GM03348 (cell line): ENCODE data around the gene SPATA13.
A peak's percentile ranks its signal among the peaks of the same experiment; 100 is the strongest.
"Not testable (repeated sequence)": the region's sequence is repeated elsewhere in the genome, so short reads cannot be mapped to it uniquely, and the experiment has no call there.

ENCODE experiments used
- DNase-seq: peaks from one replicate; pipeline ENCODE4 v3.0.0; 2012; ENCODE audit warnings: low spot score

SPATA13 gene

GRCh38 chr13:24196593-24197197 lies 36.2 kb downstream of the SPATA13 start:
- DNase-seq = no peak

DNA sequence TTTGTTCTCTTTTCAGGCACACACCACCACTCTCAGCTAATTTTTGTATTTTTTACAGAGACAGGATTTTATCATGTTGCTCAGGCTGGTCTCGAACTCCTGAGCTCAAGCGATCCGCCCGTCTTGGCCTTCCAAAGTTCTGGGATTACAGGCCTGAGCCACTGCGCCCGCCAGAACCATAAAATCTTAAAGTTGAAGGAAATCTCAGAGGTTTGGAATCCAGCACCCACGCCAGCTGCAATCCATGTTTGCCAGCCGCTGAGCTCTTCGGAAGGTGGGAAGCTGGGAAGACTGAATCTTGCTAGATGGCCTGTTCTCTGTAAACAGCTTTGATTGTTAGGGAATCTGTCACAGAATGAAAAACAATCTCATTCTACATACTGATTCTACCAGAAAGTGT lies 38.5 kb downstream of the SPATA13 start:
- no peak for DNase-seq

GRCh38 chr13:24202215-24202614 lies 41.7 kb downstream of the SPATA13 start:
- DNase-seq = no peak

DNA sequence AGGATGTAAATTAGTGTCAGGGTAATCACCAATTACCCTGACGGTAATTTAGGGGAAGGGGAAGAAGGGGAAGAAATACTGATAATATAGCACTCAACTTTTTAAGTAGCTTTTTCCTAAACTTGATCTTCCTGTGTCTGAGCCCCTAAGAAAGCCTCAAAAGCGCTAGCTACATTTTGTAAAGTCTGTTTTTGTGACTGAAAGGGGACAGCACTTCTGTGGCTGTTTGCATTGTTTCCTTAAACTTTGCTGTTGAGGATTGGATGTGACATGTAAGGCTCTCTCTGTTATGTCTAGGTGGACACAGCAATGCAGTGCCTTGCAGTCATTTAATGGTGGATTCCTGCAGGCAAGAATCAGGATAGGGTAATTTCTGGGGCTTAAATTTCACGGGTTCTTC lies 42.8 kb downstream of the SPATA13 start:
- DNase-seq = no peak

DNA sequence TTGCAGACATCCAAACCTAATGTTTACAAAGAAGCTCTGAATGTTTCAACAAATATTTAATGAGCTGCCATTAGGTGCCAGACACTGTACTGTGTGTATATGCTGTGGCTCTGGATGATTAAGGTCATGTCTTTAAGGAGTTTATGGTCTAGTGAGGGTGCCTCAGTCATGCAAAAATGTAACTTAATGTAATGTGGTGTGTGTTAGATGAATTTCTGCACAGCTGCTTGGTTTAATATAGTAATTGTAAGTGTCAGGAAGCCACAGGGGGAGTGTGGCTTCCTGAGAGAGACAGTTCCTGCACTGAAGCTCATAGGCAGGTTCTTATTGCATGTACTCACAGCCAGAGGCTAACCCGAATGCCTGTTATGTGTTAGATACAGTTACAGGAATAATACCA lies 43.3 kb downstream of the SPATA13 start:
- no peak for DNase-seq

- DNase-seq = not testable (repeated sequence)
Measured at GRCh38 chr13:24205076-24205475, 44.6 kb downstream of the SPATA13 start.

GRCh38 chr13:24207841-24208667 lies 47.5 kb downstream of the SPATA13 start:
- DNase-seq = peak; percentile 74

- no peak for DNase-seq
Measured at GRCh38 chr13:24209138-24209537, 48.6 kb downstream of the SPATA13 start.

DNA sequence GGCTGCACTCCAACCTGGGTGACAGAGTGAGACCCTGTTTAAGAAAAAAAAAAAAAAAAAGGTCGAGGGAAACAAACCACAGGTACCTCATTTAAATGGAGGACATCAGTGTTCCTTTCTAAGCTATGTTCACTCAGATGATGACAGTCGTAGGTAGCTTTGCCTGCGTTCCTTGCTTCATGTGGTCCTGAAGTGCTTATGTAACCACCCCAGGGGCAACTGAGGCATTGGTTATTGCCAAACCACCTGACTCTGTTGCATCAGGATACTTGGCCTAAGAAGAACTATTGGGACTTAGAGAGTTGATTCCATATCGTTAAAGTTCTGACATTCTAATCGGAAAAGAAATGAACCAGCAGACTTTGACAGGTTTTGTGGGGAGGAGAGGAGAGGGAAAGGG lies 51.7 kb downstream of the SPATA13 start:
- DNase-seq = no peak

DNA sequence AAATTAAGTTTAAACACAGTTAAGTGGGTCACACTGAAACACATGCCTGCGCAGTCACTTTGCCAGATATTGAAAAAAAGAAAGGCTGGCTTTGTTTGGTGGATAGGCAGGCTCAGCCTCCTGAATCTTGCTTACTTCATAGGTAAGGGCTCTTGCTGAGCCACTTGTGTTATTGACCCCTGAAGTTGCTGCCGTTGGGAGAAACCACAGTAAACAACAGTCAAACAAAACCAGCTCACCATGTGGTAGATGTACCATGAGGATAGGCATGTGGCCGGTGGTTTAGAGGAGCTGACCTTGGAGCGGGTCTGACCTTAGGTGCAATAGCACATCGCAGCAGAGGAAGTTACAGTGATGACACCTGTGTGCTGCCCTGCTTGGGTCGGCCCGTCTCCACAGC lies 52.2 kb downstream of the SPATA13 start:
- no peak for DNase-seq

DNA sequence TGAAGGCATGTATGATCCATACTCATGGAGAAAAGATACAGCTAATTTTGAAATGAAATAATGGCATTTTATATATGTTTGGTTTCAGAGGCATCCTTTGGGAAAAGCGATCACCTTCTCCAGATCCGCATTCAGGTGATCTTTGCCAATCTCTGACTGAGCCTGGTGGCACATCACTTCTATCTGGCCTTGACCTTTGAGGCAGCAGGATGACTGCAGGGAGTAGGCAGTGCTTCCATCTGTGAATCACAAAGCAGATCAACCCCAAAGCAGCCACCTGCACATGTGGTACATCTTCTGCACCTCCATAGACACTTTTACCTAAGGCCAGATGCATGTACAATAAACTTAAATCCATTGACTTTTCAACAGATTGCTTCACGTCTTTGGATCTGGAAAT lies 53.4 kb downstream of the SPATA13 start:
- DNase-seq = no peak

GRCh38 chr13:24214528-24214927 lies 54.0 kb downstream of the SPATA13 start:
- DNase-seq = no peak

GRCh38 chr13:24215126-24215525 lies 54.6 kb downstream of the SPATA13 start:
- no peak for DNase-seq

- peak; percentile 32 for DNase-seq
Measured at GRCh38 chr13:24215732-24216131, 55.2 kb downstream of the SPATA13 start.

DNA sequence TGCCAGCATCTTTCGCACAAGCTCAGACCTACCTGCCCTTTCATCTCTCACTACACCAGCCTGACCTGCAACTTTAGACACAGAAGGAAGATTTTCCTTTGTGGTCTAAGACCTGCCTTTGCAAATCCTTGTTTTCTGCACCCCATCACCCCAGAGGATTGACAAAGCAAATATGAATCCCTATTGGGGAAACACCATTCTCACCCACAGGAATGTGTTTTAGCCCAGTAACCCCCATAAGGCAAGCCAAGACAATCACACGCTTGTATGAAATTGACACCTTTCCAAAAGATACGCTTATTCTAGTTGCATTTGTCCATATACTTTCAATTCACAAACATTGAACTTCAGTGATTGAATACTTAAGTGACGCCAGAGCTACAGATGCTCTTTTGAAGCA lies 55.7 kb downstream of the SPATA13 start:
- DNase-seq = no peak

- not testable (repeated sequence) for DNase-seq
Measured at GRCh38 chr13:24216779-24217178, 56.3 kb downstream of the SPATA13 start.

- DNase-seq = peak; percentile 25
Measured at GRCh38 chr13:24217601-24218281, 57.2 kb downstream of the SPATA13 start.

DNA sequence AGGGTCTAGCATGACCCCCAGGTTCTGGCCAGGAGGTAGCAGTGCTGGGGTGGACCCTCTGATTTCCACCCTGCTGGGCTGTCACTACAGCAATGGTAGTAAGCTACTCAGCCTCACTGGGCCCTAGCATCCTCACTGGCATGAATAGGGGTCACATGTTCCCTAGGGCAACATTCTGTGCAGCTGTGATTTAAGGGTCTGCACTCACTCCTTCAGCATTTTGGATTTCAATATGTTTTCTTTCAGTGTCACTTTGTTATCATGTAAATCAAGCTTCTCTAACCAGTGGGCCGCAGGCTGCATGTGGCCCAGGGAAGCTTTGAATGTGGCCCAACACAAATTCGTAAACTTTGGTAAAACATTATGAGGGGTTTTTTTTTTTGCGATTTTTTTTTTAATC lies 57.8 kb downstream of the SPATA13 start:
- no peak for DNase-seq

- DNase-seq = no peak
Measured at GRCh38 chr13:24218977-24219376, 58.5 kb downstream of the SPATA13 start.

DNA sequence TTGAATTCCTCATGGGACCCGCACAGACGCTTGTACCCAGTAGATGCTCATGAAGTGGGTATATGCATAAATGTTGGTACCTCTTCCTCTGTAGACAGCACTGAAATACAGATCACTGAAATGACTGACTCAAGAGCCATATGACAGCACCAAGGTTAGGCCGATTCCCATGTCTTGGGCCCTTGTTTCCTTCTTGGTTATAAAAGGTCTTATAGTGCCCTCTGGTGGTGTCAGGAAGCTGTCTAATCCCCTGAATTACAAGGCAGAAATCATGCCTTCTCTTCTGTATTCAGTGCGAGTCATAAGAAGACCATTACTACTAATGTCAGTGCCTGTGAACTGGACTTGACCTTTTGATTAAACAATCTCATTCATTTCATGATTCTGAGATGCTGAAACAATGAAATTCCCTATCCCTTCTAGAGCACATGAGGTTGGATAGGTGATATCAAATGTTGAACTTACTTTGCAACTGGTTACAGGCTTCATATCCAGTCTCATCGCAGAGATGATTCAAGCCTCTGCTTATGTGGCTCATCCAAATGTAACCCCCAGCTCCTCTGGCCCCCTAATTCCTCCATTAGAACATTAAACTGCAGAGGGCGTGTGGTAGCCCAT lies 59.7 kb downstream of the SPATA13 start:
- DNase-seq = peak; percentile 76

- no peak for DNase-seq
Measured at GRCh38 chr13:24221007-24221406, 60.5 kb downstream of the SPATA13 start.

DNA sequence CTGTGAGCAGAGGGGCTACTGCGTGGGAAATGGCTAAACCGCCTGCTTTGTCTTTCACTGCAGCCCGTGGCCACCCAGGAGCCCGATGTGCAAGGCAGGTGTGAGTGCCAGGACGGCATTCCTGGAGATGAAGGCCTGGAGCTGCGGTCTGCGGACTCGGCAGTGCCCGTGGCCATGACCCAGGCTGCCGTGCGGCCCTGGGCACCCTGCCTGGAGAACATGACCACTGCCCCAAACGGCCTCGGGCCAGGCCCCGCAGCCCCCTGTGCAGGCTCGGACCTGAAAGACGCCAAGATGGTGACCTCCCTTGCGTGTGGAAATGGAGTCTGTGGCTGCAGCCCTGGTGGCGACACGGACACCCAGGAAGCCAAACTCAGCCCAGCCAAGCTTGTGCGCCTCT lies 62.2 kb downstream of the SPATA13 start:
- DNase-seq = no peak
